Dedifferentiated amniotic fluid mesenchymal stem cell (primary cell): ENCODE results near the gene SLC35A3.
"Not testable (repeated sequence)": the region's sequence is repeated elsewhere in the genome, so short reads cannot be mapped to it uniquely, and the experiment has no call there.

Experiments
- DNase-seq: peaks from one replicate; pipeline ENCODE4 v3.0.0-alpha.2; 2016; ENCODE audit errors: extremely low spot score

SLC35A3 gene

DNA sequence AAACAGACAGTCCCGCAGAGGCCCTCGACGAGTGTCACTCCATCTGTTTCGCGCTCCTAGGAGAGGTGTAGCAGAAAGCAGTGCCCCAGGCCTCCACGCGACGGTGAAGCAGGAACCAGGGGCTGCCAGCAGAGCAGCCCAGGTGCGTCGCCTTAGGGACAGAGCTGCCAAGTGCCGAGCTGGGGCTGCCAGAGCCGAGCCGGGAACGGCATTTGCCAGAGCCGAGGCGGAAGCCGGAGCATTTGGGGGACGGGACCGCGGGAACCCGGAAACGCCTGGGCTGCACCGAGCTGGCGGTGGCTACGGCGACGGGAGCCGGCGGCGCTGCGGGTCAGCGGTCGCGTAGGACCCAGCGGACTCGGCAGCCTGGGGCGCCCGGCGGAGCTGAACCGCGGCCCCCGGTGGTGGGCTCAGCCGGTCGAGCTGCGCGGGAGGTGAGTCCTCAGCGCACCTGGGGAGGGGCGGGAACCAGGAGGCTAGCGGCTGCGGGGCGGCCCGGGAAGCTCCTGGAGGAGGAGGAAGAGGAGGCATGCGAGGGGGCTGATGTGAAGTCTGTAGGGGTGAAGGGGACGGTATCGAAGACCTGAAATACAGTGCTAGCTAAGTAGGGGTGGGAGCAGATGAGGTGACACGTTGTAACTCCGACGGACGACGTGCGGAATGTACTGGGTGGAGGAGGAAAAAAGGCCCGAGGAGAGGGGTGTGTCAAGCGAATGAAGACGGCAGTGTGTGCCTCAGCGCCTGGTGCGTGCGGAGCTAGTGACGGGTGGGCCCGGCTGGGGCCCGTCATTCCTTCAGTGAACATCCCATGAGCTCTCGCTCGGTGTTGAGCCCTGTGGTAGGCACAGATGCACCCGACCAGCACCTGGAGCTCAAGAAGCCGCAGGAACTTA, at the start of gene SLC35A3:
Gene SLC35A3, plus strand, starts transcription at position 268 of the 893 bp plus-strand sequence. CDS start 23,559 bp downstream, outside the sequence.
- DNase-seq: peak; percentile 55

DNA sequence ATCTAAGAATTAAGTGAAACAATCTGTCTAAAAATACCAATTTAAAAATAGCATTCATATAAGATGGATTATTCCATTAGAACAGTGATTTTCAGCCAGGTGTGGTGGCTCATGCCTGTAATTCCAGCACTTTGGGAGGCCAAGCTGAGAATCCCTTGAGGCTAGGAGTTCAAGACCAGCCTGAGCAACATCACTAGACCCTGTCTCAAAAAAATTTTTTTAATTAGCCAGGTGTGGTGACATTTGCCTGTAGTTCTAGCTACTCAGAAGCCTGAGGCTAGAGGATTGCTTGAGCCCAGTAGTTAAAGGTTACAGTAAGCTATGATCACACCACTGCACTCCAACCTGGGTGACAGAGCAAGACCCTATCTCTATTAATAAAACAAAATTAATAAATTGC, 35.0 kb upstream of the SLC35A3 start:
- DNase-seq: no peak

DNA sequence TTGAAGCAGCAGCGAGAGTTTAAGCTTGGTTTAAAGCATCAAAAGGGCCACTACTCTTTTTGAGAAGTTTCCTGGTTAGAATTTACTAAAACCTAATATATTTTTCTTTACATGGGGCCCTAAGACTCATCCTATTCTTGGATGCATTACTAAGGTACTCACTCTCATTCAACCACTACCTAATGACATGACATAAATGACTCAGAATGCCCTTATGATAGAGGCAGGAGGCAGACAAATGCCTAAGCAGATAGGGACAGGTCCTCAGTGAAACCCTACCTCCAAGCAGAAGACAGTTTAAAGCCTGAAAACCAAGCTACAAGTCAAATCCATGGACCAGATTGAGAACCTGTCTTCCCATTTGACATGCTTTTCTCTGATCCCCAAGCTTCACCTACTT, 34.3 kb upstream of the SLC35A3 start:
- DNase-seq: no peak

DNA sequence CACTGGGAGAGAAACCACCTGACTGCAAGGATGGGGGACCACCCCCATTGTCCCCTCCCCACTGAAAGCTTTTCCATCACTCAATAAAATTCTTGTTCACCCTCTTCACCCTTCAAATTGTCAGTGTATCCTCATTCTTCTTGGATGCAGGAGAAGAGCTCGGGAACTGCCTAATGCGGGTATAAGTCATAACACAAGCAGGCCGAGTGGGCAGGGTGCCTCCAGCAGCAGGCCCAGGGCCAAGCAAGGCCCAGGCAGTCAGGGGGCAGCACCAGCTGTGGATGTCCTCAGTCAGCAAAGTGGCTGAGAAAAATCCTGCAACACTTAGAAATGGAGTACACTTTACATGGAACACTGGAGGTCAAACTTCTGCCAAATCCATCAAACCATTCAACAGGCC, 33.7 kb upstream of the SLC35A3 start:
- no peak for DNase-seq

DNA sequence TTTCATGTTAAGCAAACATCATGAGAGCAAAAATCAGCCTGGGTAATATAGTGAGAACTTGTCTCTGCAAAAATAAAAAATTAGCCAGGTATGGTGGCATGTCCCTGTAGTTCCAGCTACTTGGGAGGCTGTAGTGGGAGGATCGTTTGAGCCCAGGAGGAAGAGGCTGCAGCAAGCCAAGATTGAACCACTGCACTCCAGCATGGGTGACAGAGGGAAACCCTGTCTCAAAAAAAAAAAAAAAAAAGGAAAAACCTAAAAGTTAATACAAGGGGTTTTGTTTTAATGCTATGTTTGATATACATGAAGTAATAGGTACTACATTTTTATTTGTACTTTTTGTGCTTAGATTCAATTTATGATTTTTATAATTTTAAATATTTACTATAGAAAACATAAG, 27.1 kb upstream of the SLC35A3 start:
- DNase-seq: no peak

DNA sequence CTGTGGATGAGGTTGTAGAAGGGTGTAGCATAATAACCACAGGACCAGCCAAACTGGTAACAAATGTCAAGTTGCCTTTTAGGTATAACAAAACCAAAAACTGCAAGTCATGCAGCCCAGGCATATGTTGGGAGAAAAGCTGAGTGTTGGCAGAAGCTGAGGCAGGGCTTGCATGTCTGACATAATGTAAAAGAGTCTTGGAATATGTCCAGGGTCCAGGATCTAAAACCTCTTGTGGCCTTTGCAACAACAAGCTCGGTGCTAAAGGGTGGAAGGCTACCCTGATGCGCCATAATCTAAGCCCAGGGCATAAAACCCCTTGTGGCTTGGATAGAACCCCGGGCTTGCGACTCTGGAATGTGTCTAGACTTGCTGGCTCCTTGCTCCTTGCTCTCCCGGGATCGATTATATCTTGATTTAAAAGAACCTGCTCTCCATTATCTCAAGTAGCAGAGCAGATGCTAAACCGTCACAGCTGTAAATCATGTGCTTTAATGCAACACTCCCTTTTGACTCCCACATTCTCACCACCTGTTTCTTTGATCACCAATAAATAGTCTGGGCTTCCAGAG, 26.5 kb upstream of the SLC35A3 start:
- DNase-seq: peak; percentile 58

DNA sequence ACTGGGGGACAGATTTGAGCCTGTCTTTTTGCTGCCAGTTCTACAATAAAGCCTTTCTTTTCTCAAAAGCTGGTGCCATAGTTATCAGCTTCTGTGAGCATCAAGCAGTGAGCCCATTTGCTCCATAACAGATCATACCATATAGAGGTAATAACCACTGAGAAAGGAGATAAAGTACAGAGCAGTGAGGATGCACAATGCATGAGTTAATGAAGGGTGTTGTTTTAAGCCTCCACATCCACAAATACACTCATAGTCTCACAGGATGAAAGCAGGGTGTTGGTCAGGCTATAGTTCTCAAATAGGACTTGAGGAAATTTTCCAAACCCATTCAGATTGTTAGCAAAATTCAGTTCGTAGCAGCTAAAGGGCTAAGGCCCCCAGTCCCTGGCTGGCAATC, 25.6 kb upstream of the SLC35A3 start:
- no peak for DNase-seq

DNA sequence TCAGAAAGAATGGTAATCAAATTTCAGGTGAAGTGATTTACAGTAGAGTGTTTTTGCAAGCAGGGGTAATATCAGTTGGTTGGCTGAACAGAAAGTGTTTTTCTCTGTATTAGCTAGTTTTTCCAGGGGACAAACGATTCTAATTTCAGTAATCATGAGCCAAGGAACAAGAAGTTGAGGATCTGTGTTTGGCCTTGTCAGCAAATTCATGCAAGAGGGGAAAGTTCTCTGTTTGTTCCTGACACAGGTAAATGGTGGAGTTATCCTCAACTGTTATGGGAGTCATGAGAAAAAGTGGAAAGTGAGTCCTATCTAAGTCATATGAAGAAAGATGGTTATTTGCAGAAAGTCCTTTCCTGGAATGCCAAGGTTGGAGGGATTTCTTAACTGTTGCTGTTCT, 24.6 kb upstream of the SLC35A3 start:
- no peak for DNase-seq

DNA sequence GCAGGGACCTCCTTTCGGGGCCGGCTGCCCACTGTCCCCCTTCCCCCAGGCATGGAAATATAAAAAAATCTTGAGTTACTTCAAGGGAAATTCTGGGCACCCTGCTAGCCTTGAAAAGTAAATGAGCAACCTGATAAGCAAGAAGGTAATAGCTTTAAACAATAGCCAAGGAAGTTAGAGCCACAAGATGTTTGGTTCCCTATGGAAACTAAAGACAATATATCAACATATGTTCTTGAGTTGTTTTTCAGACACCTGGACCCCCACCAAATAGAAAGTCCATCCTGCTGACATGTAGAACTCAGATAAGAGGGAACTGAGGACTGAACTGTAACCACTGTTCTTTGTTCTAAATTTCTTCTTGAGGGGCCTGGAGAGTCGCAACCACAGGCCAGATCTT, 19.3 kb upstream of the SLC35A3 start:
- no peak for DNase-seq

DNA sequence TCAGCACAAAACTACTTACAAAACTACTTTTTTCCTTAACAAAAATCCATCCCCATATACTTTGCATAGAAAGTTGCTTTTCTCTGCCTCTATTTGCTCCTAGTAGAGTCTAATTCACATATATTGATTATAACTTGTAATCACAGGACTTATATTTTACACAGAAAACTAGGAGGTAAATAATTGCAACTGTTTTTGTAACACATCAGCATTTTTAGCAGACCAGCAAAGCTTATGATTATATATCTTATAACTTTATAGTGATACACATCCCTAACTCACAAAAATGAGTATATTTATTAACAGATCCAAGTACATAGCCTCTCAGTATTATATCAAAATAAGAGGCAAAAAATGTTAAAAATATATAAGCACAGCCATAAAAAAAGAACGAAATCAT, 17.3 kb upstream of the SLC35A3 start:
- no peak for DNase-seq

DNA sequence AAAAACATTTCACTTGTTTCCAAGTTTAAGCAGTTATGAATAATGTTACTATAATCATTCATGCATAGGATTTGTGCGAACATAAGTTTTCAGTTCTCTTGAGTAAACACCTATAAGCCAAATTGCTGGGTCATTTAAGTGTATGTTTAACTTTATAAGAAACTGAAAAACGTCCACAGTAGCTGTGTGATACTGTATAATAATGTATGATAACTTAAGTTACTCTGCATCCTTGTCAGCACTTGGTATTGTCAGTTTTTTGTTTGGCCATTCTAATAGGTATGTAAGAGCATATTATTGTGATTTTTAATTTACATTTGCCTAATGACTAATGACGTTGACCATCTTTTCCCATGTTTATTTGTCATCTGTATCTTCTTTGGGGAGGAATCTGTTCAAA, 14.4 kb upstream of the SLC35A3 start:
- no peak for DNase-seq

DNA sequence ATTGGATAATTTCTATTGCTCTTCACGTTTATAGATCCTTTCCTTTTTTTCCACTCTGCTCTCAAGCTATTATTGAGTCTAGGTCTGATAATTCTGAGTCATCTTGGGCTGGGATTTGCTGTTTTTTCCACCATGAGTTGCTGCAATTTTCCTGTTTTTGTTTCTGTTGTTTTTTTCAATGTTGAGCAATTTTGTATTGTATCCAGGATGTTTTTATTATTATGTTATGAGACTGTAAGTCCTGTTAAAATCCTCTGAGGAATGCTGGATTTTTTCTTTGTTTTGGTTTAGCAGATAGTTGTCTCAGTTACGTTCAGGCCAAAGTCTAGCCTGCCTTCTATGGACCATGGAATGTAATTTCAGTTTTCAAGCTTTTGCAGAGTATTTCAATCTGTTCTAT, 13.0 kb upstream of the SLC35A3 start:
- DNase-seq: peak; percentile 91

DNA sequence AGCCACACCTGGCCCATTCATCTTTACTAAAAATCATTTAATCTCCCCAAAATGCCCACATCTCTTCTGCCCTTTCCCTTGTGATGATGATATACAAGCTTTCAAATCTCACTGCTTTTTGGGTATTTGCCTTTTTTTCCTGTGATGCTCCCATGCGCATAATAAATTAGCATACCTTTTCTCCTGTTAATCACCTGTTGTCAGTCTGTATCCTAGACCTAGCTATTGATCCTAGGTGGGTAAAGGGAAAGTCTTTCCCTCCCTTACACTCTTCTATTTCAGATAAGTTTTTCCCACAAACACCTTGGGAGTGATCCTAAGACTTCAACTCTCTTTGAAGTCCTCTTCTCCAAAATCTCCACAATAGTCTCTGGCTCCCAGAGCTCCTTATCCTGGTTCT, 12.0 kb upstream of the SLC35A3 start:
- no peak for DNase-seq

DNA sequence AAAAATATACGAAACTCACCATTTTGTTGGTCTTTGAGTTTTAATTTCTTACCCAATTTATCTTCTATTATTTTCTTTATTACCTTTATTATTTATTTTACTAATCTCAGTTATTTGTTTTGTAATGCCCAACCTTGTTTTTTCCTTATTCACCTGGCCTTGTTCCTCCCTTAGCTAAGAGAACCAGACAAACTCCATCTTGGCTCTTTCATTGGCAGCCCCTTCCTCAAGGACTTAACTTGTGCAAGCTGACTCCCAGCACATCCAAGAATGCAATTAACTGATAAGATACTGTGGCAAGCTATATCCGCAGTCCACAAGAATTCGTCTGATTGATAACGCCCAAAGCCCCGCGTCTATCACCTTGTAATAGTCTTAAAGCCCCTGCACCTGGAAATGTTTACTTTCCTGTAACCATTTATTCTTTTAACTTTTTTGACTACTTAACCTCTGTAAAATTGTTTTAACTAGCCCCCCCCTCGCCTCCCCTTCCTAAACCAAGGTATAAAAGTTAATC, 10.5 kb upstream of the SLC35A3 start:
- not testable (repeated sequence) for DNase-seq

DNA sequence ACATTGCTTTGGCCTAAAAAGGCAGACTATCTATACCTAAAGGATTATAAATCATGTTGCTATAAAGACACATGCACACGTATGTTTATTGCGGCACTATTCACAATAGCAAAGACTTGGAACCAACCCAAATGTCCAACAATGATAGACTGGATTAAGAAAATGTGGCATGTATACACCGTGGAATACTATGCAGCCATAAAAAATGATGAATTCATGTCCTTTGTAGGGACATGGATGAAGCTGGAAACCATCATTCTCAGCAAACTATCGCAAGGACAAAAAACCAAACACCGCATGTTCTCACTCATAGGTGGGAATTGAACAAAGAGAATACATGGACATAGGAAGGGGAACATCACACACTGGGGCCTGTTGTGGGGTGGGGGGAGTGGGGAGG, 9.5 kb upstream of the SLC35A3 start:
- not testable (repeated sequence) for DNase-seq

DNA sequence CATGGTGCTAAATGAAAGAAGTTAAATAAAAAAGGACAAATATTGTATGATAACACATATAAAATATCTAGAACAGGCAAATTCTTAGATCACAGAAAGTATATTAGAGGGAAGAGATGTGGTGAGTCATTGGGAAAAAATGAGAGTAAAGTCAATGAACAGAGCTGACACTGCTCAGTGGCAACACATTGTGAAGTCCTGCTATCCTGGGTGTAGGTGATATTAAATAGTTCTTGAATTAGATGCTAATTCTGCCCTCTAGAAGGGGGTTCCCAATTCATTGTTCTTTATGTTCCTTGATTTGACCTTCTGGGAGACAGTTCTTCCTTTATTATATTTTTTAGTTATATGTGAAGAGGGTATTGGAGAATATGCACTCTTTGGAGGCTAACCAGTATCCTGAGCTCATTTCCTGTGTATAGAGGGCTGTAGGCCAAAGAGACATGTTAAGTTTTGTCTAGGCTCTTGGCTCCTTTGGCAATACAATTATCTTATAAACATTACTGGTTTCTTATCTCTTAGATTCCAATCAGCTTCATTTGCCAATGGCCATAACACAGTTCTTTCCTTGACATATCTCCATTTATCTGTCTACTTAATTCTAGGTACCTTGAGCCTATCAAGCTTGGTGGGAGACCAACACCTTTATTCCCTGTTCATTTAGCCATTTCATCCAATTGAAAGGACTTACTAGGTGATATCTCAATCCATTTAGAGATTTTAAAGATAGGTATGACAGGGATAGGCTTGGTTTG, 6.6 kb upstream of the SLC35A3 start:
- no peak for DNase-seq

DNA sequence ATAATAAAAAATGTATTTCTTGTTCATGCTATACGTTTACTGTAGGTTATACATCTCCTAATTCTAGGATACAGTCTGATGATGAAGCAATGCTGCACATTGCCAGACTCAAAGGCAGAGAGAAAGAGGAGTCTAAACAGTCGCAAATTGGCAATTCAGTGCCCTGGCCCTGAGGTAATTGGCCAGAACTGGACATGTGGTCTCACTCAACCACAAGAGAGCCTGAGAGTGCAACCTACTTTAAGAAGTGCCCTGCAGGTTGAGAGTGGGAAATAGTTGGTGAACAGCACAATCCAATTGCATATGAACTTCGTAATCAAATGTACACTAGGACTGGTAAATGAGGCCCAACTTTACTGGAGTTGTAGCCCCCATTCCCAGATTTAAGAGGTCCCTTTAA, 5.0 kb upstream of the SLC35A3 start:
- DNase-seq: no peak

DNA sequence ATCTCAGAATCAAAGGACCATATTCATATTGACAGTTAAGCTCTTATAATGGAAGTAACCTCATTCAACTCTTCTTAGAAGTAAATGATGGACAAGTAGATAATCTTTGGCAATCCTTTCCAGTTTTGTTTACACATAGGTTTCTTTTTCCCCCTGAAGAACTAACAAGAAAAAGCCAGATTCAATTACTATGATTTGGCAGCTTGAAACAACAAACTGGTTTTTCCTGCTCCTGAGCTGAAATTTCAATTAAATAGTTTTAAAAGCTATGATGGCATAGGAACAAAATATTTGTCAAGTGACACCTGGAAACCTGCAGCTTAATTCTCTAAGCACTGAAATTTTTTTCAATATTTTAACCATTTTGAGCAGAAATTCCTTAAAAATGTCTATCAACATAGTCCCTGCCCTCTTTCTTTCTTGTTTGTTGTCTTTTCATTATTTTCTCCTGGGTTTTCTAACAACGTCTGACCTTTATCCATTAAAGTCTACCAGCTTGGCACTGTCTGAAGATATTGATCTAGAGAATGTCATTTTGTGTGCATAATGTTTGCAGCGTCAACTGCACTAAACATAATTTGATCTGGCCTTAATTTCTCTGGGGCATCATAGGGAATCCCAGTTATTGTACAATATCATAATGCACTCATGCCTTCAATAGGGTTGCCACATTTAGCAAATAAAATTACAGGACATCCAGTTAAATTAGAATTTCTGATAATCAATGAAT, 4.0 kb upstream of the SLC35A3 start:
- no peak for DNase-seq

DNA sequence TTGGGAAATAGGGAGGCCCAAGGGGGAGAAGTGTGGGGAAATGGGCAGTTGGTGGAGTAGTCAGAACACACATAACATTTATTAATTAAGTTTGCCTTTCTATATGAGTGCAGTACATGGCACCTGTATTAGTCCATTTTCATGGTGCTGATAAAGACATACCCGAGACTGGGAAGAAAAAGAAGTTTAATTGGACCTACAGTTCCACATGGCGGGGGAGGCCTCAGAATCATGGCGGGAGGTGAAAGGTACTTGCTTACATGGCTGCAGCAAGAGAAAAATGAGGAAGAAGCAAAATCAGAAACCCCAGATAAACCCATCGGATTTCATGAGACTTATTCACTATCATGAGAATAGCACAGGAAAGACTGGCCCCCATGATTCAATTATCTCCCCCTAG, 1.6 kb upstream of the SLC35A3 start:
- DNase-seq: no peak

DNA sequence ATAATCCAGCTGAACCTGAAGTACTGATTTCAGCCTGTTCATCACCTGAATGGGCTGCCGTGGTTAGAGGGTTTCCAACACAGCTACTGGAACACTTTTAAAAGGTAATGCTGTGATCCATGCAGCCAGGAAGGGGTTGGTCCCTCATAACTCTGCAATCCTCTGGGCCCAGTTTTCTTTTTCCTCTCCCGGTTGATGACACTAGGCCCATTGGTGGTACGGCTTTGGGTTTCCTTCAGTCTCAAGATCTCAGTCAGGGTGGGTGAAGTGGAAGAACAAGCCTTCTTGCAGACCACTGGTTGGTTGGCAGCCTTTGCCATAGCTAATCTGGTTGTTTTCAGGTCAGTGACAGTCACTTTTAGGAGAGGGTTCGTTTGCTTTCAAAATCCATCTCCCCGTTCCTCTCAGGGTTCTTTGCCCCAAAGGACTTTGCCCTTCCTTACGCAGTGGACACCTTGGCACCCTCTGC, 502 bp upstream of the SLC35A3 start:
- no peak for DNase-seq

DNA sequence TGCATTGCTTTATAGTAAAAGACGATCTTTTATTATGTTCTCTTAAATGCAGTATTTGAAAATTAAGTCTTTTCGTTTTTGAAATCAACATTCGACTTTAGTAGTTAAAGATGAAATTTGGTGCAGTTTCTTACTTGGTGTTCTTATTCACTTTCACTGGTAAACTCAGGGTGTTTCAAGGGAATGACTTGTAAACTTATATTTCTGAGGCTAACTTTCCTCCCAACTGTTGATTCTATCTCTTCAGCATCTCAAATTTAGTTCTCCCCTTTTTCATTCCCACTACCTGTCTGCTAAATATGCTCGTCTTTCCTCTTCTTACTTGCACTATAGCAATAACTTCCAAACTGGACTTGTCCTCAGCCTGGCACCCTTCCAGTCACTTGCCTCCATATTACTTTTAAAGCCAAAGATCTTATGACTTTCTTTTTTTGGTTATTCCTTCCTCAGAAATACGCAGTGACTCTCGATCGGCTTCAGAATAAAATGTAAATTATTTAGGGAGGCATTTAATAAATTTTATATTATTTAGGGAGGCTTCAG, 988 bp downstream of the SLC35A3 start:
- DNase-seq: no peak
